ENCODE measurements around the gene ANKFY1.

ANKFY1 gene

GRCh38 chr17:4157618-4158333, 106.0 kb downstream of the ANKFY1 start:
- CTCF ChIA-PET: interaction anchor here (0.6 to 1.2 kb wide), 3 partner anchors 12 to 57 kb away, joined by 3 to 4 read pairs (median 4); no protein-coding TSS in a partner anchor

GRCh38 chr17:4156750-4157381, 106.9 kb downstream of the ANKFY1 start:
- Histone ChIP-seq H3K27ac (ENCODE audit: extremely low read depth, low read depth, low read length) (no peak overlapping the region), H3K36me3 (ENCODE audit: control insufficient read depth in 2 of 2, insufficient read depth in 1 of 2, low read length in 2 of 2) (peaks cover 0 to 64% of the 10 kb centered on the region in 2 experiments; a peak in 2 of 3 replicates), H3K4me1 (ENCODE audit: control insufficient read depth, insufficient read depth, low read length) (peaks cover 11% of the 10 kb centered on the region), H3K4me3 (ENCODE audit: low read depth, low read length) (no peak overlapping the region), H3K9me3 (ENCODE audit: control insufficient read depth, insufficient read depth, low read depth, low read length) (no peaks in the 10 kb centered on the region)
- POLR2A ChIA-PET: interaction anchor here (8.7 kb wide), 1 partner anchor 13 kb away, joined by 98 read pairs; the partner anchor contains the start of genes CYB5D2 and ZZEF1
- TF ChIP-seq KLF1 (tag by site-specific recombination; IDR thresholded peaks at IDR 0.05) (no peak), ZNF639 (tag by site-specific recombination; IDR thresholded peaks at IDR 0.05) (no peak), ZNF280C (tag by site-specific recombination; IDR thresholded peaks at IDR 0.05) (no peak), PRDM6 (tag by site-specific recombination; IDR thresholded peaks at IDR 0.05) (no peak), ZNF146 (tag by site-specific recombination; IDR thresholded peaks at IDR 0.05) (no peak), ZBTB20 (tag by site-specific recombination; IDR thresholded peaks at IDR 0.05) (peak; percentile 62), ZNF521 (tag by site-specific recombination; IDR thresholded peaks at IDR 0.05) (no peak)
- CTCF ChIA-PET: interaction anchor here (0.6 to 2.3 kb wide), 3 partner anchors 11 to 59 kb away, joined by 3 to 7 read pairs (median 3); no protein-coding TSS in a partner anchor

More at GRCh38 chr17:4157618-4158333, 106.0 kb downstream of the ANKFY1 start:
- Histone ChIP-seq H3K27ac (ENCODE audit: extremely low read depth, low read depth, low read length) (no peak overlapping the region), H3K9me3 (ENCODE audit: control insufficient read depth, insufficient read depth, low read depth, low read length) (no peaks in the 10 kb centered on the region), H3K4me3 (ENCODE audit: low read depth, low read length) (no peak overlapping the region), H3K36me3 (ENCODE audit: control insufficient read depth in 2 of 2, insufficient read depth in 1 of 2, low read length in 2 of 2) (peaks cover 0 to 58% of the 10 kb centered on the region in 2 experiments; a peak in 2 of 3 replicates), H3K4me1 (ENCODE audit: control insufficient read depth, insufficient read depth, low read length) (peaks cover 16% of the 10 kb centered on the region)
- TF ChIP-seq REST (tag by site-specific recombination; IDR thresholded peaks at IDR 0.05): peak; percentile 78
- TF ChIP-seq HOXC10 (CRISPR knock-in tag; IDR thresholded peaks at IDR 0.05): no peak
- no peak for TF ChIP-seq ZNF473 (tag by site-specific recombination; IDR thresholded peaks at IDR 0.05)
- POLR2A ChIA-PET: interaction anchor here (0.6 to 8.7 kb wide), 2 partner anchors 13 to 429 kb away, joined by 6 to 98 read pairs; partner anchors contain the start of genes CYB5D2 and ZZEF1

Measured in HEK293 (cell line).